HG02973 (cell line): ENCODE data around the gene LRRK1.

Source experiments
- ATAC-seq: cut with Tn5 transposase; IDR thresholded peaks from one replicate; pipeline ENCODE4 v1.9.1; 2021; ENCODE audit warnings: moderate library complexity; ENCODE audit not compliant: unreplicated experiment

Gene LRRK1

DNA sequence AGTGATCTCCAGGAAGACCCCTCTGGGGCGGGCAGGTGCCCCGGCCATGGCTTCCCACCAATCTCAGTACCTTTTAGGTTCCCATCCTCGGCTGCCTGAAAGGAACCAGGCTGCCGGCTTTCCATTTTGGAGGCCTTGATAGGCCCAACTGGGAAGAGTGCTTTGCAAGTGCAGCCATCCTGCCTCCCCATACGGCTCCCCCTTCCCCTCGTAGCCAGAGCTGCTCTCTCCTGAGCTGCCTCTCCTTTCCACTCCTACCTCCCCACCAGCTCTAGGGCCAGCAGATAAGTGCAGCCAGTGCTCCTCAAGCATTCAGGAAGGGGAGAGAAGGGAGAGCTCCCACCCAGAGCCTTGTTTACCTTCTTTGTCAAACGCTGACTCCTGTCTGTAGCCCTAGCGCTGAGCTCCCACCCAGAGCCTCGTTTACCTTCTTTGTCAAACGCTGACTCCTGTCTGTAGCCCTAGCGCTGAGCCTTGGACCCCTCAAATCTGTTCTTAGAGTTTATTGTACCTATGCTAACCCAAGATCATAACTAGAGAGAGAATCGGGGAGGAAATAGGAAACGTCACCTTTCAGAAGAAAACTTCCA lies 133.0 kb downstream of the LRRK1 start:
- ATAC-seq: no peak

- ATAC-seq: no peak
Observed at GRCh38 chr15:101052681-101053121, 133.5 kb downstream of the LRRK1 start.

GRCh38 chr15:101053261-101053660 lies 134.1 kb downstream of the LRRK1 start:
- no peak for ATAC-seq

- ATAC-seq: no peak
Observed at GRCh38 chr15:101054116-101054515, 135.0 kb downstream of the LRRK1 start.

- ATAC-seq: no peak
Observed at GRCh38 chr15:101054991-101055390, 135.8 kb downstream of the LRRK1 start.

- ATAC-seq: no peak
Observed at GRCh38 chr15:101055411-101055810, 136.3 kb downstream of the LRRK1 start.

DNA sequence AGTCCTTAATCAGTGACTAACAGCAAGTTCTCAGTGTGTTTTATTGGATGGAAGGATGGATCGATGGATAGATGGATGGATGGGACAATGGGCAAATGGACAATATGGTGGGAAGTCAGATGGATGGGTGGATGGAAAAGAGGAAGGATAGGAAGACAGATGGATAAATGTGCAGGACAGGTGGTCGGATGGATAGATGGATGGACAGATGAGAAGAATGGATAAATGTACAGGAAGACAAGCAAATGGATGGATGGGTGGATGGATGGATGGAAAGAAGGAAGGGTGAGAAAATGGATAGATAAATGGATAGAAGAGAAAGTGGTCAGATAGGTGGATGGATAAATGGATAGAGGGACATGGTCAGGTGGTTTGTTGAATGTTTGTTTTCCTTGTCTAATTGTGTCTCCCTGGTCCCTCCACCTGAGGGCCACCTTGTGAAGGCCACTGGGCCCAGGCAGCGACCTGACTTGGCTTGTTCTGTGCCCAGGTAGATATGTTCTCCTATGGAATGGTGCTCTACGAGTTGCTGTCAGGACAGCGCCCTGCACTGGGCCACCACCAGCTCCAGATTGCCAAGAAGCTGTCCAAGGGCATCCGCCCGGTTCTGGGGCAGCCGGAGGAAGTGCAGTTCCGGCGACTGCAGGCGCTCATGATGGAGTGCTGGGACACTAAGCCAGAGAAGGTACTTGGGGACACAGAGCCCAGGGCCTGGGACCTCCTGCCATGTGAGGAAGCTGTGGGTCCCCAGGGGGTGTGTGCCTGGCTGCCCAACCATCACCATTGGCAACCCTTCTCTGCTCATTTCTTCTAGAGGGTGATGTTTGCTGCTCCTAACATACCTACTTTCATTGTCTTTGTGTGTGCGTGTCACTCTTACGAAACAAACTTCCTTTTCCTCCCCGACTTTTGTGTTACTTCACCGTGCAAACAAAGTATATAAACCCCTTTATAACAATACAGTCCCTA lies 137.5 kb downstream of the LRRK1 start:
- no peak for ATAC-seq

DNA sequence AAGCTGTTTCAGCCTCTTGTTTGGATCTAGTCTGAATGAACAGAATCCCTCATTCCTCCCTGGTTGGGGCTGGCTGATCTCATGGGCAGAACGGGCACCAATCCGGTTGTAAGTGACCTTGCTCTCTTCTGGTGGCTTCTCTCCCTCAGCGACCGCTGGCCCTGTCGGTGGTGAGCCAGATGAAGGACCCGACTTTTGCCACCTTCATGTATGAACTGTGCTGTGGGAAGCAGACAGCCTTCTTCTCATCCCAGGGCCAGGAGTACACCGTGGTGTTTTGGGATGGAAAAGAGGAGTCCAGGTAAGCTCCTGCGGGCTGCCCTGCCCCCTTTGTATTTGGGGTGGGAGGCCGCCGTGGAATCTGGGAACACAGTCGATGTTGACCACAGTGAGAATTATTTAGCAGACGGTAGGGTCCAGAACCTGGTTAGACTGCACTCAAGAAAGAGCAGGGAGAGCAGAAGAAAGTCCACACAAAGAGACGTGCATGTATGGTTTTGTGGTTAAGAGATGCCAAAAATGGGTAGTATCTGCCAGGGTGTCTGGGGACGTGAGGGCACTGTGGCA lies 138.8 kb downstream of the LRRK1 start:
- ATAC-seq: no peak

DNA sequence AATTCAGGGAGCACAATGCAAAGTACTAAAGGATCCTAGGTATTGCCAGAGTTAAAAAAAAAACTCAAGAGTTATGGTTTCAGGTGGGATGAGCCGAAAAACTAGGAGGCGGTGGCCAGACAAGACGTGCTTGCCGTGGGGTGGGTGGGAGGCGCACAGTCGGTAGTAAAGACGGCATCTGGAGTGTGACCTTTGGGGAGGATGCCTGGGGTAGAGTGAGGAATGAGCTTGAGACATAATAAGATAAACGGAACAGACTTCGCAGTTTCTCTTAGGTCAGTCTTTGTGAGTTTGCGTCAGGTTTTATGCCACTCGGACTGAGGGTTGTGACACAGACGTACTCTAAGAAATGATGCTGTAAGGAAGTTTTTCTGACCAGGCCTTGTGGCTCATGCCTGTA lies 139.6 kb downstream of the LRRK1 start:
- ATAC-seq: no peak

DNA sequence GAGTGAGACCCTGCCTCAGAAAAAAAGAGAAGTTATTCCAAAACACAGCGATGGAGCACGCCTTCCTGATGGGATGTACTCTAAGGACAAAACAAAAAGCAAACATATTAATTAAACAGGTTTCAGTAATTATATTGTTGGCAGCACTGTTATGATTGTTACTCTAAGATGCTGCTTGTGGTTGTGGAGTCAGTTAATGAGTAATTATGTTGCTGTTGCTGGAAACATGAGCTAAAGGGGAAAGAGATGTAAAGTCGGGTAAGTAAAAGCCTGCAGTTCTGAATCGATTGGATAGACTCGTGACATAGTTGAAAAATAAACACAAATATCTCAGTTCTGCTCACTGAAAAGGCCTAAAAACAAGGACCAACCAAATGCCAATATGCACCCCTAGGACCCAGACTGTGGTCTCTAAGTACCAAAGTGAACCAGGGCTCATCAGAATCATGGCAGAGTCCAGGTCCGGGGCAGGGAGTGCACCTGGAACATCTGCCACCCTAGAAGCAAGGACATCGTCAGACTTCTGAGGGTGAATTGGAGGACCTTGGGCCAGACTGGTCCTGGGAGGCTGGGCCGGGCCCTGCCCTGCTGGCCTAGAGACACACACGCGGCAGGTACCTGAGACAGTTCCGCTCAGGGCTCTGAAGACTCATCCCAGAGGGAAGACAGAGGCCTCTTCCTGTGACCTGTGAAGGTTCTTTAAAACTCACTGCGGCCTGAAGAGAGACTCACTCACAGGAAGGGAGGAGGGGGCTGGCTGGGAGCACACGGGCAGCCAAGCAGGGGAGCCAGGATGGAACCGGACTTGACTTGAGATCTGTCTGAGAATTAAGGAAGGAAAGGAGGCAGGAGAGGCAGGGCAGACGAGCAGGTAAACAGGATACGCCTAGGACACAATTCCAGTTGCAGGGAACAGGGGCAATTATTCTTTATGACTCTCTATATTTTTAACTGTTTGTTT lies 140.5 kb downstream of the LRRK1 start:
- no peak for ATAC-seq

DNA sequence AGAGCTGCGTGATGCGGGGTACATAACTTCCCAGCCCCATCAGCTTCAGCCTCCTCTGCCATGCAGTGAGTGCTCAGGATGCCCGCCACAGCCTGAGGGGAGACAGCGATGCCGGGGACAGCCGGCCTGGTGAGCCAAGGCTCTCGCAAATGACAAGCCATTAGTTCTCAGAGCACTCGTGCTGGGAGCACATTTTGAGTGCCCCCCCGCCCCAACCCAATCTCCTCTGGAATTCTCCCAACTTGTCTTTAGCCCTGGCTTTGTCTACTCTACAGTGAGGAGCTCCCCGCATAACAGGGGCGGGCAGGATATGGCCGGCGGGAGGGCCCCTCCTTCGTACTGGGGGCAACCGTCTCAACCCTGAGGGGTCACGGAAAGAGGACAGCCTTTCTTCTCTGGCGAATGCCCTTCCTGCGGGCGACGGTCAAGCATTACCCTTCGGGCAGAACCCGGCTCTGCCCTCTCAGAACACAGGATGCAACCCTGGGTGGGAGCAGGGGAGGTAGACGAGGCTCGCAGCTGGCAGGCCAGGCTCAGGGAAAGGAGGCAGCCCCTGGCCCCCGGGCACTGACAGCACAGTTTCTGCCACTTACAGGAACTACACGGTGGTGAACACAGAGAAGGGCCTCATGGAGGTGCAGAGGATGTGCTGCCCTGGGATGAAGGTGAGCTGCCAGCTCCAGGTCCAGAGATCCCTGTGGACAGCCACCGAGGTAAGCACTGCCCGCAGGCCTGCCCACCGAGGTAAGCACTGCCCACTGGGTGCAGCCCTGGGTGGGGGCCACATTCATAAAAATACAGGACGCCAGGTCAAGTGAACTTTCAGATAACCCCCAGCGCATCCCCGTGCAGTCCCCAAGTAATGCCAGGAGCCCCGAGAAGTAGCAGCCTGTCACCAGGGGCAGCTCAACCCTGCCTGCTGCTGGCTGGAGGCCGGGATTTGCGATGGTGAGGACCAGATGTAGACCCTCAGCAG lies 141.7 kb downstream of the LRRK1 start:
- no peak for ATAC-seq

GRCh38 chr15:101062063-101062462 lies 142.9 kb downstream of the LRRK1 start:
- ATAC-seq: no peak

DNA sequence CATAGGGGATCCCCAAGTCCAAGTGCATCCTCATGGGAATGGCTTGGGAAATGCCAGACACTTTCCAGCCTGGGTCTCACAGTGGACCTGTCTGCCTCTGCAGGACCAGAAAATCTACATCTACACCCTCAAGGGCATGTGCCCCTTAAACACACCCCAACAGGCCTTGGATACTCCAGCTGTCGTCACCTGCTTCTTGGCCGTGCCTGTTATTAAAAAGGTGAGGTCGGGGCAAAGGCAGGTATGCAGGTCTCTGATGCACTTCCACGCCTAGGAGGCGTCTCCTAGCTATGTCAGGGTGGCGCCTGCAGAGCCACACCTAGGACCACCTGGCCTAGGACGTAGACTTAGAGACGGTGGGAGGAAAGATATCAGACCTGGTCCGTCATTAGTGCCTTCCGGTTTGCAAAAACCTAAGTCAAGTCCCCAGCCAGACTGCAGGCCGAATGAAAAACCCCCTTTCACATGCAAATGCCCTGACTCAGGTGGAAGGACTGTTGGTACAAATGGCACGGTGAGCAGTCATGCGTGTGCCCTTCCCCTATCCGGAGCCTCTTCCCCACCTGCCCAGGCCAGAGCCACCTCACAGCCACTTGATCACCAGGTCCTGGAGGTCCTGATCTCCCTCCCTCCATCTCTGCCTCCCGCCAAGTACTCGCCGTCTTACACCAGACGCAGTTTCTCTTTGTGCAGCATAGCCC lies 143.5 kb downstream of the LRRK1 start:
- peak; percentile 70 for ATAC-seq

DNA sequence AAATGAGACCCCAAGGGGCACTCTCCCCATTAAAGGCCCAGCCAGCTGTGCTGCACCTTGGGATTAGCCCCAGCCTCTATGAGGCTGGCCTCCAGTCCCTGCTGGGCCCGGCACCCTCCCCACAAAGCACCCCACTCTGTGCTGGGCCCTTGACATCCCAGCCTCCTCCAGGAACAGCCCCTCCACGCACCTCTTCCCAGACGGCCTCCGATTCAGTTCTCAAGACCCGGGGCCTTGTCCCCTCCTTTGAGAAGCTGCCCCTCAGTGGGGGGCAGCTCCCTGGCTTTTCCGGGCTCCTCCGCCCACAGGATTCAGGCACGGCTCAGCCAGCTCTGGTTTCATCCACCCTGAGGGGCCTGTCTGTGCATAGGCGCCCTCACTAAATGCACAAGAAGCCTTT lies 144.1 kb downstream of the LRRK1 start:
- no peak for ATAC-seq

- no peak for ATAC-seq
Observed at GRCh38 chr15:101063891-101064794, 145.0 kb downstream of the LRRK1 start.

DNA sequence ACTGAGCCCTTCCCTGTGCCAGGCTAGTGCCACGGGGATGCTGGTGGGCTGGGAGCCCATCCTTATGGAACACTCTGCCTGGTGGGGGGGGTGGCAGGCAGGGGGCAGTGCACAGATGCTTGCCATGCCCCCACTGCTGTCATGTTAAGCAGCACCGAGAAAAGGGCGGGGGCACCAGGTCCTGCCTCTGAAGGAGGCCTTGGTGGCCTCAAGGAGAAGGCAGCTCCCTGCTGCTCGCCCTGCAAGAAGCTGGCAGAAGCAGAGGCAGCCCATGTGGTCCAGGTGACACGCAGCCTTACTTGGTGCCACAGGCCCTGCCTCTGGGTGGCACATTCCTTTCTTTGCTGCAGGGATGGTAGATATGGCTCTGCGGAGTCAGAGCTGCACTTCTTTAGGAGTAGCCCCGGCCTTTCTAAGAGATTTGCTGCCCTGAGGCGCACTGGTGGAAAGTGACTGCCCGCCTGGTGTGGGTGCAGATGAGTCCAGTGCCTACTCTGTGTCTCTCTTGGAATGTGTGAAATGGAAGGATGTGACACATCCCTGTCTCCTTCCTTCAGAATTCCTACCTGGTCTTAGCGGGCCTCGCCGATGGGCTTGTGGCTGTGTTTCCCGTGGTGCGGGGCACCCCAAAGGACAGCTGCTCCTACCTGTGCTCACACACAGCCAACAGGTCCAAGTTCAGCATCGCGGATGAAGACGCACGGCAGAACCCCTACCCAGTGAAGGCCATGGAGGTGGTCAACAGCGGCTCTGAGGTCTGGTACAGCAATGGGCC lies 145.8 kb downstream of the LRRK1 start:
- no peak for ATAC-seq

DNA sequence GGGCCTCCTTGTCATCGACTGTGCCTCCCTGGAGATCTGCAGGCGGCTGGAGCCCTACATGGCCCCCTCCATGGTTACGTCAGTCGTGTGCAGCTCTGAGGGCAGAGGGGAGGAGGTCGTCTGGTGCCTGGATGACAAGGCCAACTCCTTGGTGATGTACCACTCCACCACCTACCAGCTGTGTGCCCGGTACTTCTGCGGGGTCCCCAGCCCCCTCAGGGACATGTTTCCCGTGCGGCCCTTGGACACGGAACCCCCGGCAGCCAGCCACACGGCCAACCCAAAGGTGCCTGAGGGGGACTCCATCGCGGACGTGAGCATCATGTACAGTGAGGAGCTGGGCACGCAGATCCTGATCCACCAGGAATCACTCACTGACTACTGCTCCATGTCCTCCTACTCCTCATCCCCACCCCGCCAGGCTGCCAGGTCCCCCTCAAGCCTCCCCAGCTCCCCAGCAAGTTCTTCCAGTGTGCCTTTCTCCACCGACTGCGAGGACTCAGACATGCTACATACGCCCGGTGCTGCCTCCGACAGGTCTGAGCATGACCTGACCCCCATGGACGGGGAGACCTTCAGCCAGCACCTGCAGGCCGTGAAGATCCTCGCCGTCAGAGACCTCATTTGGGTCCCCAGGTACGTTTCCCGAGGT lies 146.5 kb downstream of the LRRK1 start:
- ATAC-seq: no peak
